Hepatocyte (in vitro differentiated cells): ENCODE measurements around the gene FAM24A. TPM values are rescaled to one million over a fixed set of nuclear protein-coding genes. Genes with fewer than 3 reads are reported as not detected.

ENCODE experiments used
- DNase-seq: peaks from one replicate; pipeline ENCODE4 v3.0.0-alpha.2; 2016; ENCODE audit warnings: low spot score
- H2AFZ ChIP-seq: fragments of 200-600 bp; sonication (generic); 2 replicates; pipeline ENCODE4 v1.6.0; 2016; ENCODE audit warnings: antibody characterized with exemption, mild to moderate bottlenecking
- H3K27ac ChIP-seq: fragments of 200-600 bp; sonication (generic); 2 replicates; pipeline ENCODE4 v1.5.1; 2016; ENCODE audit warnings: mild to moderate bottlenecking
- H3K27me3 ChIP-seq: fragments of 200-600 bp; sonication (generic); 2 replicates; pipeline ENCODE4 v1.6.1; 2016
- H3K36me3 ChIP-seq: fragments of 200-600 bp; sonication (generic); replicated peaks from 2 replicates; pipeline ENCODE4 v1.5.1; 2016; ENCODE audit warnings: low read depth; ENCODE audit not compliant: insufficient read depth
- H3K4me1 ChIP-seq: fragments of 200-600 bp; sonication (generic); 2 replicates; pipeline ENCODE4 v1.5.1; 2016; ENCODE audit warnings: mild to moderate bottlenecking, moderate library complexity; ENCODE audit not compliant: insufficient read depth
- H3K4me2 ChIP-seq: fragments of 200-600 bp; sonication (generic); 2 replicates; pipeline ENCODE4 v1.6.0; 2016
- H3K4me3 ChIP-seq: fragments of 200-600 bp; sonication (generic); 2 replicates; pipeline ENCODE4 v1.5.1; 2016; ENCODE audit warnings: mild to moderate bottlenecking
- H3K79me2 ChIP-seq: fragments of 200-600 bp; sonication (generic); 2 replicates; pipeline ENCODE4 v1.6.0; 2017; ENCODE audit warnings: mild to moderate bottlenecking
- H3K9me2 ChIP-seq: fragments of 200-600 bp; sonication (generic); replicated peaks from 2 replicates; pipeline ENCODE4 v1.6.0; 2017; ENCODE audit warnings: mild to moderate bottlenecking; ENCODE audit not compliant: insufficient read depth
- H3K9me3 ChIP-seq: fragments of 200-600 bp; sonication (generic); 2 replicates; pipeline ENCODE4 v1.5.1; 2016; ENCODE audit warnings: low read depth, mild to moderate bottlenecking
- H4K20me1 ChIP-seq: fragments of 200-600 bp; sonication (generic); 2 replicates; pipeline ENCODE4 v1.6.0; 2016; ENCODE audit warnings: mild to moderate bottlenecking; ENCODE audit not compliant: insufficient read depth, poor library complexity, severe bottlenecking
- EZH2 ChIP-seq: fragments of 200-600 bp; sonication (generic); IDR thresholded peaks from 2 replicates; pipeline ENCODE4 v1.6.1; 2016; ENCODE audit warnings: antibody characterized with exemption, mild to moderate bottlenecking, borderline replicate concordance
- EZH2phosphoT487 ChIP-seq: fragments of 200-600 bp; sonication (generic); IDR thresholded peaks from one replicate; pipeline ENCODE4 v1.6.1; 2018; ENCODE audit warnings: antibody characterized with exemption, mild to moderate bottlenecking, low read depth, moderate library complexity; ENCODE audit not compliant: unreplicated experiment, severe bottlenecking
- WGBS: methylation state at CpG from one replicate; pipeline ENCODE4 v1.1.6; 2016; ENCODE audit warnings: low lambda C conversion rate; ENCODE audit errors: missing lambda C conversion rate; 5-methylcytosine and 5-hydroxymethylcytosine counted together
- polyA plus RNA-seq: library from polyadenylated mRNA; unstranded; fragments of >200 nt; fragmentation: Nextera tagmentation; extraction: Ambion mirVana; gene quantifications from 2 replicates; pipeline ENCODE4 v1.2.1, GENCODE V29; 2016
- total RNA-seq: library from RNA; depleted of rRNA; stranded (reverse); fragments of >200 nt; gene quantifications from 2 replicates; pipeline ENCODE4 v1.2.3, GENCODE V29; 2014
- TF ChIP-seq, protein P1 (sequence below): fragments of 200-600 bp; sonication (generic); IDR thresholded peaks from 2 replicates; pipeline ENCODE4 v1.5.1; 2016; ENCODE audit warnings: antibody characterized with exemption, mild to moderate bottlenecking; ENCODE audit not compliant: poor library complexity

FAM24A gene
- total and polyA plus RNA-seq, 2 experiments from 2014 or later = not detected

DNA sequence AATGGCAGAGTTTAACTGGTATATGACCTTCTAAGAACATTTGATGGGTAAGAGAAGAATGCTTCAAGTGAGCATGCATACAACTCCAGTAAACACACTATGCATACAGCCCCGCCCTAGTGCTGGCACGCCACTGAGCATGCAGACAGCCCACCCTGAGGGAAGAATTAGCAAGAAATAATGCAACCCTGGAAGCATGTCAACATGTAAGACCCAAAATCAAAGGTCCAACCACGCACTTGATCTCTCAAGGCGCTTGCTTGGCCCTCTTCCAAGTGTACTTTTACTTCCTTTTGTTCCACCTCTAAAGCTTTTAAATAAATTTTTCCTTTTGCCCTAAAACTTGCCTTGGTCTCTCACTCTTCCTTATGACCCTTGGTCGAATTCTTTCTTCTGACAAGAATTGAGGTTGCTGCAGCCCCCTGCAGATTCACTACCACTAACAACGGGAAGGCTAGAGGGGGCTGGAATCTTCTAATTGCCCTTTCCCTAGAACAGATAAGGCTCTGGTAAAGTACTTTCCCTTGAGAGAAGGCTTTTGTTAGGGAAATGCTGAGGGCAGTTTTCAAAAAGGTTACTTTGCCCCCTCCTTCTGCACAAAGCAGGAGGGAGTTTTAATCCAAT lies 34.5 kb upstream of the FAM24A start:
- Histone ChIP-seq H4K20me1 (no peaks in the 10 kb centered on the region), H3K27ac (no peak overlapping the region), H3K9me3 (no peaks in the 10 kb centered on the region), H3K27me3 (peaks cover 57% of the 10 kb centered on the region), H3K9me2 (no peaks in the 10 kb centered on the region), H3K4me3 (no peak overlapping the region), H3K79me2 (no peaks in the 10 kb centered on the region), H2AFZ (no peak overlapping the region), H3K4me2 (no peak overlapping the region), H3K4me1 (no peaks in the 10 kb centered on the region), H3K36me3 (no peaks in the 10 kb centered on the region)
- 17% methylated on average over 6 of the region's 6 CpGs for WGBS
- DNase-seq = no peak
- TF ChIP-seq, protein P1, sequence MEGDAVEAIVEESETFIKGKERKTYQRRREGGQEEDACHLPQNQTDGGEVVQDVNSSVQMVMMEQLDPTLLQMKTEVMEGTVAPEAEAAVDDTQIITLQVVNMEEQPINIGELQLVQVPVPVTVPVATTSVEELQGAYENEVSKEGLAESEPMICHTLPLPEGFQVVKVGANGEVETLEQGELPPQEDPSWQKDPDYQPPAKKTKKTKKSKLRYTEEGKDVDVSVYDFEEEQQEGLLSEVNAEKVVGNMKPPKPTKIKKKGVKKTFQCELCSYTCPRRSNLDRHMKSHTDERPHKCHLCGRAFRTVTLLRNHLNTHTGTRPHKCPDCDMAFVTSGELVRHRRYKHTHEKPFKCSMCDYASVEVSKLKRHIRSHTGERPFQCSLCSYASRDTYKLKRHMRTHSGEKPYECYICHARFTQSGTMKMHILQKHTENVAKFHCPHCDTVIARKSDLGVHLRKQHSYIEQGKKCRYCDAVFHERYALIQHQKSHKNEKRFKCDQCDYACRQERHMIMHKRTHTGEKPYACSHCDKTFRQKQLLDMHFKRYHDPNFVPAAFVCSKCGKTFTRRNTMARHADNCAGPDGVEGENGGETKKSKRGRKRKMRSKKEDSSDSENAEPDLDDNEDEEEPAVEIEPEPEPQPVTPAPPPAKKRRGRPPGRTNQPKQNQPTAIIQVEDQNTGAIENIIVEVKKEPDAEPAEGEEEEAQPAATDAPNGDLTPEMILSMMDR = no peak
- no peak for TF ChIP-seq EZH2phosphoT487
- no peak for TF ChIP-seq EZH2

DNA sequence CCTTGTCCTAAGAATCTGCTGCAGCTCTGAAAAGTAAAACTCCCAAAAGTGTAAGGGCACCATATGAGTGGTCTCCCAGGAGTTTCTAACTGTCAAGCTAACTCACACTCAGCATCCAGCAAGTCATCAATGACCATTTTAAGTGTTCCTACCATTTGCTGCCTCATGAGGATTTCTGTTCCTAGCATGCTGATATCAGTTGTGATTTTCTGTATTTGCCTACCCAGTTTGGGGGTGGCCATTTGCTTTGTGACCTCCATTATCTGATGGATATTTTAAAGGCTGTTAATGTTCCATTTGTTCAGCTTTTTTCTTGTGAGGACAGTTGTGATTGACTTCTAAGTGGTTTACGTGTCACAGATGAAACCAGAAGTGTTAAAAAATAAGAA lies 33.9 kb upstream of the FAM24A start:
- 38% methylated on average over 1 of the region's 1 CpG for WGBS
- Histone ChIP-seq H3K27me3 (peaks cover 60% of the 10 kb centered on the region), H3K36me3 (no peaks in the 10 kb centered on the region), H4K20me1 (no peaks in the 10 kb centered on the region), H3K9me2 (no peaks in the 10 kb centered on the region), H2AFZ (no peak overlapping the region), H3K4me2 (no peak overlapping the region), H3K4me3 (no peak overlapping the region), H3K79me2 (no peaks in the 10 kb centered on the region), H3K9me3 (no peaks in the 10 kb centered on the region), H3K4me1 (no peaks in the 10 kb centered on the region), H3K27ac (no peak overlapping the region)
- DNase-seq = no peak
- no peak for TF ChIP-seq EZH2
- no peak for TF ChIP-seq EZH2phosphoT487
- TF ChIP-seq, protein P1 = no peak

DNA sequence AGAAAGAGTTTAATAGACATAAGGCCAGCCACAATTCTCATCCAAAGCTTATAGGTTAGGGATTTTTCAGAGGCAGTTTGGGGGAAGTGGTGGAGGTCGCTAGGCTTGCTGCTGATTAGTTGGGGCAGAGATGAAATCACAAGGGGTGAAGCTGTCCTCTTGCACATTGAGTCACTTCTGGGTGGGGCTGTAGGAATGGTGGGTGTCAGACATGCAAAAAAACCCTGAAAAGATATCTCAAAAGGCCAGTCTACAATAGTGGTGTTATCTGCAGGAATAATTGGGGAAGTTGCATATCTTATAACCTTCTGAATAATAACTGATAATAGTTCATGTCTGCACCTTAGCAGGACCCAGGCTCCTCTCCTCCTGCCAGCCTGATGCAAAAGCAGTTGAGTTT lies 33.1 kb upstream of the FAM24A start:
- WGBS = 39% methylated on average over 1 of the region's 1 CpG
- Histone ChIP-seq H3K27me3 (peaks cover 60% of the 10 kb centered on the region), H4K20me1 (no peaks in the 10 kb centered on the region), H2AFZ (no peak overlapping the region), H3K4me3 (no peak overlapping the region), H3K9me2 (no peaks in the 10 kb centered on the region), H3K79me2 (no peaks in the 10 kb centered on the region), H3K36me3 (no peaks in the 10 kb centered on the region), H3K4me2 (no peak overlapping the region), H3K4me1 (no peaks in the 10 kb centered on the region), H3K27ac (no peak overlapping the region), H3K9me3 (no peaks in the 10 kb centered on the region)
- DNase-seq = no peak
- TF ChIP-seq, protein P1 = no peak
- TF ChIP-seq EZH2 (no peak), EZH2phosphoT487 (no peak)
